Stimulated activated naive B cell treated with anti-CD40 and anti-IgM and Interleukin-4, amounts not matched to agents 10 μg/mL and 1 μg/mL and 100 μg/mL, for 72 hours (primary cell): ENCODE measurements around the gene TFAP2E.

Experiments
- ATAC-seq, 2 donors: fragments of 150-1000 bp; cut with Tn5 transposase; replicated peaks; 2 replicates each; pipeline ENCODE4 v1.10.0; 2021; ENCODE audit warnings: moderate library complexity in 1 of 2
- DNase-seq: peaks from one replicate; pipeline ENCODE4 v3.0.0; 2021
- H3K27ac Mint-ChIP-seq: one replicate; pipeline ENCODE4 v1.8.0; 2022; ENCODE audit warnings: mild to moderate bottlenecking, mixed read lengths
- H3K27me3 Mint-ChIP-seq, 2 donors: one replicate each; pipeline ENCODE4 v1.8.0; 2022; ENCODE audit warnings: mixed read lengths in 2 of 2
- H3K36me3 Mint-ChIP-seq, 2 donors: one replicate each; pipeline ENCODE4 v1.8.0; 2022; ENCODE audit warnings: mixed read lengths in 2 of 2, mild to moderate bottlenecking in 1 of 2
- H3K4me1 Mint-ChIP-seq, 2 donors: one replicate each; pipeline ENCODE4 v1.8.0; 2022; ENCODE audit warnings: mixed read lengths in 2 of 2, mild to moderate bottlenecking in 1 of 2
- H3K4me3 Mint-ChIP-seq, 2 donors: one replicate each; pipeline ENCODE4 v1.8.0; 2022; ENCODE audit warnings: mild to moderate bottlenecking in 2 of 2, mixed read lengths in 2 of 2, moderate library complexity in 1 of 2
- H3K9me3 Mint-ChIP-seq, 2 donors: one replicate each; pipeline ENCODE4 v1.8.0; 2022; ENCODE audit warnings: mixed read lengths in 2 of 2, mild to moderate bottlenecking in 1 of 2

The TFAP2E gene

GRCh38 chr1:35546614-35547013, 26.5 kb upstream of the TFAP2E start:
- H3K4me3 Mint-ChIP-seq: no peak overlapping the region
- ATAC-seq: no peak
- H3K9me3 Mint-ChIP-seq: no peaks in the 10 kb centered on the region
- no peak overlapping the region for H3K27ac Mint-ChIP-seq
- H3K36me3 Mint-ChIP-seq: peaks cover 27 to 43% of the 10 kb centered on the region in 2 donors
- H3K27me3 Mint-ChIP-seq: no peaks in the 10 kb centered on the region
- no peak for DNase-seq
- peaks cover 13 to 46% of the 10 kb centered on the region in 2 donors for H3K4me1 Mint-ChIP-seq

- H3K27ac Mint-ChIP-seq: no peak overlapping the region
Measured at GRCh38 chr1:35553851-35554250, 19.3 kb upstream of the TFAP2E start.

GRCh38 chr1:35554266-35555211, 18.6 kb upstream of the TFAP2E start:
- no peak for ATAC-seq
- Mint-ChIP-seq H3K4me1 (peaks cover 32 to 46% of the 10 kb centered on the region in 2 donors), H3K27ac (no peak overlapping the region)

More at GRCh38 chr1:35553851-35554250, 19.3 kb upstream of the TFAP2E start:
- Mint-ChIP-seq H3K27me3 (no peaks in the 10 kb centered on the region), H3K36me3 (peaks cover 16 to 19% of the 10 kb centered on the region in 2 donors), H3K4me1 (peaks cover 28 to 43% of the 10 kb centered on the region in 2 donors), H3K9me3 (no peaks in the 10 kb centered on the region), H3K4me3 (no peak overlapping the region)
- DNase-seq: no peak
- ATAC-seq: no peak

GRCh38 chr1:35555212-35555584, 17.9 kb upstream of the TFAP2E start:
- ATAC-seq: no peak
- H3K27ac Mint-ChIP-seq: no peak overlapping the region
- H3K4me3 Mint-ChIP-seq: peak overlapping the region in 1 of 2 donors; percentile 4
- H3K27me3 Mint-ChIP-seq: no peaks in the 10 kb centered on the region
- peaks cover 19 to 20% of the 10 kb centered on the region in 2 donors for H3K36me3 Mint-ChIP-seq
- no peak for DNase-seq
- H3K4me1 Mint-ChIP-seq: peaks cover 35 to 50% of the 10 kb centered on the region in 2 donors
- no peaks in the 10 kb centered on the region for H3K9me3 Mint-ChIP-seq

More at GRCh38 chr1:35554266-35555211, 18.6 kb upstream of the TFAP2E start:
- Mint-ChIP-seq H3K36me3 (peaks cover 17 to 19% of the 10 kb centered on the region in 2 donors), H3K9me3 (no peaks in the 10 kb centered on the region), H3K4me3 (no peak overlapping the region), H3K27me3 (no peaks in the 10 kb centered on the region)
- no peak for DNase-seq

DNA sequence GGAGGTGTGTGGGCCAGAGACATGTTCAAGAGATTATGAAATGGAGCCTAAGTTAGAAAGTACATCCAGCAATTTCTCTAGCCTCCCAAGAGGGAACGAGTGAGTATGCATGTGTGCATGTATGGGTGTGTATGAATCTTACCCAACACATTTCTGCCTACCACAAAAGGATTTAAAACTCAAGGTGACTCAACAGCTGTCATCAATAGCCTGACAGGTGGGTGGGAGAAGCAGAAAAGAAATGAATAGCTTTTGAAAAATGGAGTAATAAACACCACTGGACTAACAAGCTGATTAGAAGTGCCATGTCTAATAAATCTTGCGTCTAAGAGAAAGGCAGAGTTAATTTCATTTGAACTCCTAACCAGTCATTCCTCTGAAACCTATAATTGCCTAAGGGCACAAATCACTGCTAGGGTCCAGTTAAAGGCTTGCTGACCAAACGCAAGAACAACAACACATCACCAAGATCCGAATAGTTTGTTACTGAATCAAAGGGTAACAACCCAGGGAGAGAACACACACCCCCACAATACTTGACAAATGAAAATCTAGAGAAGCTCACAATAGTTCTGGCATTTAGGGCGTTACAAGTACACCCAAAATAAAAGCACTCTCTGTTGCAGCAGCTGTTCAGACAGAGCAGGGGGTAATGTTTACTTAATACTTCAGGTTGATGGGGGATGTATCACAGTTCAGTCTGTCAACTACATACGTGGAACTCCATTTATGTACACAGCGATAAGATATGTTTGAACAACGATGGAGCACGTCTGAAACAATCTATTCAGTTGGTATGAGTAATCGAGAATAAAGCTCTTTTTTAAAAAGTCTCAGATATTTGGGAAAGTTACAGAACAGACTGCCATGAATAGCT, 17.3 kb upstream of the TFAP2E start:
- peaks cover 19 to 20% of the 10 kb centered on the region in 2 donors for H3K36me3 Mint-ChIP-seq
- no peaks in the 10 kb centered on the region for H3K27me3 Mint-ChIP-seq
- H3K4me1 Mint-ChIP-seq: peaks cover 35 to 50% of the 10 kb centered on the region in 2 donors
- H3K4me3 Mint-ChIP-seq: peak overlapping the region; percentile 92 to 99
- peak overlapping the region; percentile 37 for H3K27ac Mint-ChIP-seq
- DNase-seq (no peak), ATAC-seq (no peak)
- H3K9me3 Mint-ChIP-seq: no peaks in the 10 kb centered on the region

GRCh38 chr1:35556484-35557117, 16.5 kb upstream of the TFAP2E start:
- H3K36me3 Mint-ChIP-seq: peaks cover 19 to 20% of the 10 kb centered on the region in 2 donors
- no peaks in the 10 kb centered on the region for H3K9me3 Mint-ChIP-seq
- ATAC-seq: no peak
- peaks cover 38 to 52% of the 10 kb centered on the region in 2 donors for H3K4me1 Mint-ChIP-seq
- H3K4me3 Mint-ChIP-seq: peak overlapping the region; percentile 92 to 99
- peak overlapping the region; percentile 37 for H3K27ac Mint-ChIP-seq
- H3K27me3 Mint-ChIP-seq: no peaks in the 10 kb centered on the region
- DNase-seq: no peak

- H3K4me3 Mint-ChIP-seq: peak within 1 kb of the TSS; percentile 92 to 99
- peaks cover 16% of the 10 kb centered on the region in 2 donors for H3K36me3 Mint-ChIP-seq
- H3K4me1 Mint-ChIP-seq: peaks cover 39 to 54% of the 10 kb centered on the region in 2 donors
- ATAC-seq: peak; percentile 79 to 82
- H3K27ac Mint-ChIP-seq: peak within 1 kb of the TSS; percentile 98
- H3K27me3 Mint-ChIP-seq: no peaks in the 10 kb centered on the region
- DNase-seq: peak; percentile 28
- no peaks in the 10 kb centered on the region for H3K9me3 Mint-ChIP-seq
Measured at GRCh38 chr1:35557118-35557610, 15.9 kb upstream of the TFAP2E start, which contains the start of gene KIAA0319L. KIAA0319L (minus strand) TSS chr1:35557403; CDS start chr1:35554491, 2,912 bp downstream.

- DNase-seq (peak; percentile 94), ATAC-seq (peak; percentile 93 to 95)
- H3K27me3 Mint-ChIP-seq: no peaks in the 10 kb centered on the region
- peak within 1 kb of the TSS; percentile 92 to 99 for H3K4me3 Mint-ChIP-seq
- H3K4me1 Mint-ChIP-seq: peaks cover 41 to 54% of the 10 kb centered on the region in 2 donors
- peak within 1 kb of the TSS; percentile 98 for H3K27ac Mint-ChIP-seq
- peaks cover 10 to 12% of the 10 kb centered on the region in 2 donors for H3K36me3 Mint-ChIP-seq
- H3K9me3 Mint-ChIP-seq: no peaks in the 10 kb centered on the region
Measured at GRCh38 chr1:35557611-35558373, 15.3 kb upstream of the TFAP2E start, which contains the start of gene NCDN. NCDN (plus strand) TSS chr1:35557799; CDS start chr1:35558191, 392 bp downstream.

- peaks cover 39 to 58% of the 10 kb centered on the region in 2 donors for H3K4me1 Mint-ChIP-seq
- no peaks in the 10 kb centered on the region for H3K9me3 Mint-ChIP-seq
- peak overlapping the region; percentile 98 for H3K27ac Mint-ChIP-seq
- ATAC-seq (no peak), DNase-seq (no peak)
- peaks cover 7 to 9% of the 10 kb centered on the region in 2 donors for H3K36me3 Mint-ChIP-seq
- H3K4me3 Mint-ChIP-seq: peak overlapping the region; percentile 92 to 99
- no peaks in the 10 kb centered on the region for H3K27me3 Mint-ChIP-seq
Measured at GRCh38 chr1:35558374-35559316, 14.5 kb upstream of the TFAP2E start.

DNA sequence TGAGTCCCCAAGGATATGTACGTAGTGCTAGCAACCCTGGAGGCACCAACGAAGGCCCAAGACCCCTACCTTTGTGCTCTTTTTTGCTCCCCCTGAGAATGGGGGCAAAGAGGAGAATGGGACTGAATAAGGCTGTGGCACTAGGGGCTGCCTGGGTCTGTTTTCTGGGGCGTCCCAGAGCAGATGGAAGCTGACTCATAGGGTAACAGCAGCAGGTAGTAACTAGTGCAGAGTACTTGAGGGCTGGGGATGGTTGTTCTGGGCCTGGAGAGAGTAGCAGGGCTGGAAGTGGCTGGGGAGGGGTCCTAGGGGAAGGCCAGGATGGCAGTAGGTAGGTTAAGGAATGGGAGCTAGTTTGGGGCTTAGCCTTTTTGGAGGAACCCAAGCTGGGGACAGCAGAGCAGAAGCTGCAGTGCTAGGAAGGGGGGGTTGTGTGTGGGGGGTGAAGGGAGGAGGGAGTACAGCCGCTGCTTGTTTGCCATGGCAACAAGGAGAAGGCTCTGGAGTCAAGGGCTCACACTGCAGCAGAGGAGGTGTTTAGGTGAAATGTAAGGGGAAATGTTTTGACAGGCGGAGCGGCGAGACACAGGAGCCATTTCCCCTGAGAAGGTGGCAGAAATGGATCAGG, 13.7 kb upstream of the TFAP2E start:
- Mint-ChIP-seq H3K27me3 (no peaks in the 10 kb centered on the region), H3K9me3 (no peaks in the 10 kb centered on the region), H3K27ac (peak overlapping the region; percentile 75), H3K4me3 (peak overlapping the region in 1 of 2 donors; percentile 4), H3K4me1 (peaks cover 42 to 64% of the 10 kb centered on the region in 2 donors), H3K36me3 (peaks cover 8 to 13% of the 10 kb centered on the region in 2 donors)
- DNase-seq (no peak), ATAC-seq (no peak)

DNA sequence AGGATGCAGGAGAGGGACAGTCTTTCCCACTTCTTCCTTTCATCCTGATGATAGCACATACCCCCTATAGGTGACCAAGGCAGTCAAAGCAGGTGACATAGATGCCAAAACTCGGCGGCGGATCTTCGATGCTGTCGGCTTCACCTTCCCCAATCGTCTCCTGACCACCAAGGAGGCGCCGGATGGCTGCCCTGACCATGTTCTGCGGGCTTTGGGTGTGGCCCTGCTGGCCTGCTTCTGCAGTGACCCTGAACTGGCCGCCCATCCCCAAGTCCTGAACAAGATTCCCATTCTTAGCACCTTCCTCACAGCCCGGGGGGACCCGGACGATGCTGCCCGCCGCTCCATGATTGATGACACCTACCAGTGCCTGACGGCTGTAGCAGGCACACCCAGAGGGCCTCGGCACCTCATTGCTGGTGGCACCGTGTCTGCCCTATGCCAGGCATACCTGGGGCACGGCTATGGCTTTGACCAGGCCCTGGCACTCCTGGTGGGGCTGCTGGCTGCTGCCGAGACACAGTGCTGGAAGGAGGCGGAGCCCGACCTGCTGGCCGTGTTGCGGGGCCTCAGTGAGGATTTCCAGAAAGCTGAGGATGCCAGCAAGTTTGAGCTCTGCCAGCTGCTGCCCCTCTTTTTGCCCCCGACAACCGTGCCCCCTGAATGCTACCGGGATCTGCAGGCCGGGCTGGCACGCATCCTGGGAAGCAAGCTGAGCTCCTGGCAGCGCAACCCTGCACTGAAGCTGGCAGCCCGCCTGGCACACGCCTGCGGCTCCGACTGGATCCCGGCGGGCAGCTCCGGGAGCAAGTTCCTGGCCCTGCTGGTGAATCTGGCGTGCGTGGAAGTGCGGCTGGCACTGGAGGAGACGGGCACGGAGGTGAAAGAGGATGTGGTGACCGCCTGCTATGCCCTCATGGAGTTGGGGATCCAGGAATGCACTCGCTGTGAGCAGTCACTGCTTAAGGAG, 12.6 kb upstream of the TFAP2E start:
- Mint-ChIP-seq H3K27me3 (no peaks in the 10 kb centered on the region), H3K9me3 (no peaks in the 10 kb centered on the region), H3K36me3 (peaks cover 13 to 15% of the 10 kb centered on the region in 2 donors), H3K4me3 (no peak overlapping the region), H3K27ac (no peak overlapping the region), H3K4me1 (peaks cover 37 to 60% of the 10 kb centered on the region in 2 donors)
- ATAC-seq (no peak), DNase-seq (no peak)
